ENCODE data around the gene SUGCT. TPM values are rescaled to one million over a fixed set of nuclear protein-coding genes. Genes with fewer than 3 reads are reported as not detected.

SUGCT gene
- total RNA-seq, 1 donor from 2014 or later, result 8.4 TPM

- intact Hi-C loops (cut with DNase I), result no loop called here
- no peak for DNase-seq
- ATAC-seq (ENCODE audit: poor library complexity), result no peak
Observed at GRCh38 chr7:40520986-40521738, 386.4 kb downstream of the SUGCT start.

GRCh38 chr7:40525764-40526163 lies 391.0 kb downstream of the SUGCT start:
- DNase-seq (no peak), ATAC-seq (ENCODE audit: poor library complexity) (no peak)
- intact Hi-C loops (cut with DNase I), result no loop called here

GRCh38 chr7:40526951-40527715 lies 392.3 kb downstream of the SUGCT start:
- no peak for ATAC-seq (ENCODE audit: poor library complexity)
- no peak for DNase-seq
- intact Hi-C loops (cut with DNase I), result no loop called here

GRCh38 chr7:40527723-40528122 lies 392.9 kb downstream of the SUGCT start:
- DNase-seq (no peak), ATAC-seq (ENCODE audit: poor library complexity) (no peak)
- intact Hi-C loops (cut with DNase I), result no loop called here

GRCh38 chr7:40530292-40530691 lies 395.5 kb downstream of the SUGCT start:
- intact Hi-C loops (cut with DNase I), result no loop called here
- no peak for ATAC-seq (ENCODE audit: poor library complexity)

GRCh38 chr7:40531956-40532355 lies 397.2 kb downstream of the SUGCT start:
- intact Hi-C loops (cut with DNase I), result no loop called here
- DNase-seq (no peak), ATAC-seq (ENCODE audit: poor library complexity) (no peak)

More at GRCh38 chr7:40530292-40530691, 395.5 kb downstream of the SUGCT start:
- DNase-seq, result no peak

GRCh38 chr7:40535678-40536077 lies 400.9 kb downstream of the SUGCT start:
- DNase-seq (no peak), ATAC-seq (ENCODE audit: poor library complexity) (no peak)
- intact Hi-C loops (cut with DNase I), result no loop called here

- no peak for DNase-seq
- intact Hi-C loops (cut with DNase I), result no loop called here
- ATAC-seq (ENCODE audit: poor library complexity), result no peak
Observed at GRCh38 chr7:40536421-40536820, 401.6 kb downstream of the SUGCT start.

GRCh38 chr7:40538281-40538680 lies 403.5 kb downstream of the SUGCT start:
- intact Hi-C loops (cut with DNase I), result no loop called here
- DNase-seq, result no peak
- ATAC-seq (ENCODE audit: poor library complexity), result no peak

- DNase-seq (no peak), ATAC-seq (ENCODE audit: poor library complexity) (no peak)
- intact Hi-C loops (cut with DNase I), result no loop called here
Observed at GRCh38 chr7:40541336-40541735, 406.5 kb downstream of the SUGCT start.

GRCh38 chr7:40542982-40543741 lies 408.4 kb downstream of the SUGCT start:
- DNase-seq (no peak), ATAC-seq (ENCODE audit: poor library complexity) (peak; percentile 44)
- intact Hi-C loops (cut with DNase I), result no loop called here

- intact Hi-C loops (cut with DNase I), result no loop called here
- DNase-seq (no peak), ATAC-seq (ENCODE audit: poor library complexity) (peak; percentile 87)
Observed at GRCh38 chr7:40544221-40544723, 409.5 kb downstream of the SUGCT start.

GRCh38 chr7:40544871-40545303 lies 410.1 kb downstream of the SUGCT start:
- peak; percentile 33 for ATAC-seq (ENCODE audit: poor library complexity)
- DNase-seq, result no peak
- intact Hi-C loops (cut with DNase I), result no loop called here

- DNase-seq, result no peak
- ATAC-seq (ENCODE audit: poor library complexity), result no peak
- intact Hi-C loops (cut with DNase I), result no loop called here
Observed at GRCh38 chr7:40545739-40546138, 410.9 kb downstream of the SUGCT start.

GRCh38 chr7:40546616-40547501 lies 412.1 kb downstream of the SUGCT start:
- DNase-seq (no peak), ATAC-seq (ENCODE audit: poor library complexity) (no peak)
- intact Hi-C loops (cut with DNase I), result no loop called here

GRCh38 chr7:40549372-40550039 lies 414.7 kb downstream of the SUGCT start:
- DNase-seq (no peak), ATAC-seq (ENCODE audit: poor library complexity) (no peak)
- intact Hi-C loops (cut with DNase I), result no loop called here

GRCh38 chr7:40551685-40552576 lies 417.1 kb downstream of the SUGCT start:
- intact Hi-C loops (cut with DNase I), result no loop called here
- no peak for ATAC-seq (ENCODE audit: poor library complexity)
- no peak for DNase-seq
